CD4-positive, alpha-beta T cell (primary cell): ENCODE measurements around the gene TCN2. TPM values are rescaled to one million over a fixed set of nuclear protein-coding genes. Genes with fewer than 3 reads are reported as not detected.
"Not testable (repeated sequence)": the region's sequence is repeated elsewhere in the genome, so short reads cannot be mapped to it uniquely, and the experiment has no call there.

Source experiments
- ATAC-seq: fragments of 200-7000 bp; cut with Tn5 transposase; one replicate; pipeline ENCODE4 v1.10.0; 2022; ENCODE audit warnings: mild to moderate bottlenecking; ENCODE audit not compliant: poor library complexity
- CTCF ChIA-PET: fragments of 350-600 bp; sonication (Branson Sonifier 250); formaldehyde crosslinking; loops from one replicate; lab custom pipeline; 2021; ENCODE audit warnings: antibody characterized with exemption, inconsistent platforms; lab: Charles Lee
- POLR2A ChIA-PET: fragments of 350-600 bp; sonication (Branson Sonifier 250); formaldehyde crosslinking; loops from one replicate; lab custom pipeline; 2021; ENCODE audit warnings: antibody characterized with exemption, inconsistent platforms; lab: Charles Lee
- DNase-seq, 14 experiments: peaks; one replicate each; pipeline ENCODE4 v3.0.0-alpha.2; 2013 to 2020; ENCODE audit warnings: mixed read lengths in 2 of 14
- H3K27ac ChIP-seq, 2 donors: one replicate each; pipeline versions ENCODE4 v1.5.1 to v1.7.0; 2013; ENCODE audit warnings: low read length in 2 of 2, low read depth in 1 of 2, mild to moderate bottlenecking in 1 of 2
- H3K27me3 ChIP-seq, 2 experiments: 1 replicate in 1 of 2; 2 replicates in 1 of 2; pipeline versions ENCODE4 v1.6.1 to v1.7.0; 2013; ENCODE audit warnings: low read length in 2 of 2, control low read depth in 1 of 2, mild to moderate bottlenecking in 1 of 2, moderate library complexity in 1 of 2; ENCODE audit not compliant: insufficient read depth in 2 of 2, control insufficient read depth in 1 of 2
- H3K36me3 ChIP-seq: one replicate; pipeline ENCODE4 v1.6.1; 2013; ENCODE audit warnings: low read length, control low read depth; ENCODE audit not compliant: insufficient read depth
- H3K4me1 ChIP-seq: one replicate; pipeline ENCODE4 v1.6.1; 2013; ENCODE audit warnings: low read length, control low read depth; ENCODE audit not compliant: insufficient read depth
- H3K4me3 ChIP-seq: one replicate; pipeline ENCODE4 v1.5.1; 2013; ENCODE audit warnings: mild to moderate bottlenecking, low read length, moderate library complexity
- H3K9me3 ChIP-seq, 2 experiments: 1 replicate in 1 of 2; 2 replicates in 1 of 2; pipeline versions ENCODE4 v1.6.1 to v1.7.0; 2013; ENCODE audit warnings: low read length in 2 of 2, mild to moderate bottlenecking in 2 of 2, control low read depth in 1 of 2, moderate library complexity in 1 of 2; ENCODE audit not compliant: control insufficient read depth in 1 of 2, insufficient read depth in 1 of 2
- H3K27ac Mint-ChIP-seq: one replicate; pipeline ENCODE4 v1.8.0; 2020; ENCODE audit warnings: mixed read lengths
- H3K27me3 Mint-ChIP-seq: one replicate; pipeline ENCODE4 v1.8.0; 2021; ENCODE audit warnings: mixed read lengths
- H3K36me3 Mint-ChIP-seq: one replicate; pipeline ENCODE4 v1.8.0; 2021; ENCODE audit warnings: low read depth, mixed read lengths
- H3K4me1 Mint-ChIP-seq: one replicate; pipeline ENCODE4 v1.8.0; 2021; ENCODE audit warnings: low read depth, mixed read lengths
- H3K4me3 Mint-ChIP-seq: one replicate; pipeline ENCODE4 v1.8.0; 2020; ENCODE audit warnings: mild to moderate bottlenecking, mixed read lengths
- H3K9me3 Mint-ChIP-seq: one replicate; pipeline ENCODE4 v1.8.0; 2020; ENCODE audit warnings: mixed read lengths
- CTCF ChIP-seq: fragments of 200-600 bp; IDR thresholded peaks from one replicate; pipeline ENCODE4 v1.8.0; 2022; ENCODE audit warnings: antibody characterized with exemption, mild to moderate bottlenecking
- intact Hi-C, 2 experiments: fragments of 100-400 bp; cut with DNase I in 1 of 2; cut with micrococcal nuclease in 1 of 2; formaldehyde crosslinking; loops; one replicate each; pipeline versions ENCODE4 v1.15.1 to v1.9.0; 2023 to 2025; cut with DNase I, micrococcal nuclease
- total RNA-seq, 174 experiments: library from RNA in 2 of 174; stranded (reverse) in 2 of 174; gene quantifications; one replicate each; pipeline ENCODE4 v1.2.3 and lab custom pipeline; 2021 to 2026

The TCN2 gene
- total RNA-seq, 2 experiments from 2014 or later: 0.52 to 0.53 TPM

GRCh38 chr22:30673136-30673535 lies 66.2 kb downstream of the TCN2 start:
- no peaks in the 10 kb centered on the region for H3K9me3 ChIP-seq
- H3K4me1 Mint-ChIP-seq: no peaks in the 10 kb centered on the region
- no peaks in the 10 kb centered on the region for H3K36me3 ChIP-seq
- ChIA-PET CTCF (no interaction called here), POLR2A (no interaction called here)
- H3K27ac ChIP-seq: no peak overlapping the region
- no peaks in the 10 kb centered on the region for H3K9me3 Mint-ChIP-seq
- no peak for TF ChIP-seq CTCF
- H3K36me3 Mint-ChIP-seq: no peaks in the 10 kb centered on the region
- ATAC-seq (no peak), DNase-seq (no peak)
- no peak overlapping the region for H3K4me3 ChIP-seq
- peaks cover 4% of the 10 kb centered on the region for H3K4me1 ChIP-seq
- H3K27me3 Mint-ChIP-seq: peaks cover 16% of the 10 kb centered on the region
- no peak overlapping the region for H3K27ac Mint-ChIP-seq
- intact Hi-C loops: no loop called here
- no peaks in the 10 kb centered on the region for H3K27me3 ChIP-seq
- no peak overlapping the region for H3K4me3 Mint-ChIP-seq

- Histone ChIP-seq H3K9me3 (no peaks in the 10 kb centered on the region), H3K27ac (no peak overlapping the region), H3K4me3 (no peak overlapping the region), H3K27me3 (no peaks in the 10 kb centered on the region), H3K4me1 (no peaks in the 10 kb centered on the region), H3K36me3 (no peaks in the 10 kb centered on the region)
- Mint-ChIP-seq H3K27me3 (peaks cover 22% of the 10 kb centered on the region), H3K9me3 (no peaks in the 10 kb centered on the region), H3K36me3 (no peaks in the 10 kb centered on the region), H3K4me3 (no peak overlapping the region), H3K27ac (no peak overlapping the region), H3K4me1 (no peaks in the 10 kb centered on the region)
- CTCF ChIA-PET: interaction anchor here (1.4 kb wide), 1 partner anchor 40 kb away, joined by 4 read pairs; no protein-coding TSS in a partner anchor
- ATAC-seq: no peak
- intact Hi-C loops: no loop called here
- POLR2A ChIA-PET: no interaction called here
- no peak for TF ChIP-seq CTCF
- DNase-seq: no peak
These were observed 67.5 kb downstream of the TCN2 start for GRCh38 chr22:30674482-30674881.

- ATAC-seq (no peak), DNase-seq (no peak)
- Mint-ChIP-seq H3K4me3 (no peak overlapping the region), H3K9me3 (no peaks in the 10 kb centered on the region), H3K27me3 (peaks cover 23% of the 10 kb centered on the region), H3K27ac (no peak overlapping the region), H3K4me1 (no peaks in the 10 kb centered on the region), H3K36me3 (no peaks in the 10 kb centered on the region)
- no peak overlapping the region for H3K27ac ChIP-seq
- H3K4me1 ChIP-seq: no peaks in the 10 kb centered on the region
- POLR2A ChIA-PET: interaction anchor here (0.6 kb wide), 1 partner anchor 166 kb away, joined by 3 read pairs; no protein-coding TSS in a partner anchor
- intact Hi-C loops: no loop called here
- CTCF ChIA-PET: no interaction called here
- no peak overlapping the region for H3K4me3 ChIP-seq
- H3K9me3 ChIP-seq: no peaks in the 10 kb centered on the region
- H3K27me3 ChIP-seq: no peaks in the 10 kb centered on the region
- H3K36me3 ChIP-seq: no peaks in the 10 kb centered on the region
- no peak for TF ChIP-seq CTCF
These were observed 68.5 kb downstream of the TCN2 start for GRCh38 chr22:30675436-30675835.

- POLR2A ChIA-PET, H3K4me3 ChIP-seq, H3K4me3 Mint-ChIP-seq, H3K9me3 ChIP-seq, H3K36me3 ChIP-seq, ATAC-seq, H3K9me3 Mint-ChIP-seq, H3K36me3 Mint-ChIP-seq, H3K27ac ChIP-seq, DNase-seq, H3K27me3 ChIP-seq, intact Hi-C loops, CTCF ChIA-PET, H3K4me1 Mint-ChIP-seq, H3K4me1 ChIP-seq, H3K27ac Mint-ChIP-seq: not testable (repeated sequence)
- peaks cover 23% of the 10 kb centered on the region for H3K27me3 Mint-ChIP-seq
These were observed 69.6 kb downstream of the TCN2 start for GRCh38 chr22:30676565-30676964.
